Keratinocyte (primary cell): ENCODE results near the gene MYCBP2.

Experiments used
- CTCF ChIP-seq, 3 experiments: IDR thresholded peaks in 1 of 3; conservative IDR thresholded peaks in 1 of 3; optimal IDR thresholded peaks in 1 of 3; 2 replicates in 2 of 3; 3 replicates in 1 of 3; pipeline versions ENCODE3 to v1.5.1; 2011; ENCODE audit warnings: low read length in 3 of 3, mild to moderate bottlenecking in 3 of 3, moderate library complexity in 2 of 3, control low read depth in 1 of 3, inconsistent platforms in 1 of 3; ENCODE audit not compliant: insufficient read depth in 2 of 3; ENCODE audit errors: extremely low read depth in 1 of 3
- EZH2 ChIP-seq: IDR thresholded peaks from one replicate; pipeline ENCODE4 v1.6.1; 2012; ENCODE audit warnings: inconsistent platforms, mild to moderate bottlenecking, low read length, moderate library complexity

- no peak for TF ChIP-seq CTCF (optimal IDR thresholded peaks at IDR 0.05 in 1 of 3, IDR thresholded peaks at IDR 0.05 in 1 of 3, conservative IDR thresholded peaks at IDR 0.05 in 1 of 3; ENCODE audit: extremely low read depth in 1 of 3, insufficient read depth in 2 of 3, low read length in 3 of 3)
- no peak for TF ChIP-seq EZH2
Observed at GRCh38 chr13:77062097-77062496, 264.8 kb downstream of the MYCBP2 start.
